Activated CD4-positive, alpha-beta T cell treated with anti-CD3 and anti-CD28 coated beads, Interleukin-2, amount 50 U/mL, for 1 hour (primary cell): ENCODE data around the gene ELK1.

ENCODE experiments used
- DNase-seq: peaks from one replicate; pipeline ENCODE4 v3.0.0-alpha.2; 2020

ELK1 gene

GRCh38 chrX:47644557-47645091 lies 5.7 kb downstream of the ELK1 start:
- DNase-seq: no peak

- DNase-seq: no peak
Observed at GRCh38 chrX:47643926-47644325, 6.4 kb downstream of the ELK1 start.

GRCh38 chrX:47638816-47639215 lies 11.5 kb downstream of the ELK1 start:
- DNase-seq: no peak

- DNase-seq: peak; percentile 23
Observed at GRCh38 chrX:47637546-47638195, 12.7 kb downstream of the ELK1 start.

- DNase-seq: no peak
Observed at GRCh38 chrX:47634871-47635575, 15.3 kb downstream of the ELK1 start.

GRCh38 chrX:47633689-47634590 lies 16.4 kb downstream of the ELK1 start:
- DNase-seq: no peak

- no peak for DNase-seq
Observed at GRCh38 chrX:47632666-47633065, 17.7 kb downstream of the ELK1 start.

GRCh38 chrX:47631676-47632075 lies 18.7 kb downstream of the ELK1 start:
- DNase-seq: no peak

GRCh38 chrX:47629419-47630200 lies 20.8 kb downstream of the ELK1 start, which contains the start of gene CFP:
CFP (minus strand) TSS chrX:47629930; CDS start chrX:47629844, 86 bp downstream.
- DNase-seq: no peak

- no peak for DNase-seq
Observed at GRCh38 chrX:47628982-47629381, 21.4 kb downstream of the ELK1 start.

- DNase-seq: no peak
Observed at GRCh38 chrX:47625365-47625764, 25.0 kb downstream of the ELK1 start.

- DNase-seq: peak; percentile 36
Observed at GRCh38 chrX:47623540-47624027, 26.8 kb downstream of the ELK1 start.

GRCh38 chrX:47621851-47622250 lies 28.5 kb downstream of the ELK1 start:
- no peak for DNase-seq

- no peak for DNase-seq
Observed at GRCh38 chrX:47620303-47620685, 30.1 kb downstream of the ELK1 start.

- DNase-seq: peak; percentile 79
Observed at GRCh38 chrX:47619486-47620302, 30.7 kb downstream of the ELK1 start, which contains the start of gene SYN1. SYN1 (minus strand) TSS chrX:47619857; CDS start chrX:47619728, 129 bp downstream.

GRCh38 chrX:47618923-47619485 lies 31.4 kb downstream of the ELK1 start:
- no peak for DNase-seq

GRCh38 chrX:47614618-47615017 lies 35.7 kb downstream of the ELK1 start:
- DNase-seq: no peak

GRCh38 chrX:47613082-47613481 lies 37.3 kb downstream of the ELK1 start:
- DNase-seq: no peak

- DNase-seq: no peak
Observed at GRCh38 chrX:47612418-47612817, 37.9 kb downstream of the ELK1 start.

- no peak for DNase-seq
Observed at GRCh38 chrX:47611926-47612325, 38.4 kb downstream of the ELK1 start.

- no peak for DNase-seq
Observed at GRCh38 chrX:47611489-47611888, 38.9 kb downstream of the ELK1 start.
